Posterior vena cava (tissue), 2 donors: ENCODE results near the gene GPRIN1. TPM values are rescaled to one million over a fixed set of nuclear protein-coding genes. Genes with fewer than 3 reads are reported as not detected.

Experiments used
- DNase-seq: peaks from one replicate; pipeline ENCODE4 v3.0.0-alpha.2; 2020; ENCODE audit warnings: low spot score
- intact Hi-C, 2 donors: fragments of 100-400 bp; cut with DNase I; formaldehyde crosslinking; loops; one replicate each; pipeline versions ENCODE4 v1.14.1 to v1.14.2; 2022 to 2023
- total RNA-seq, 2 donors: library from RNA; stranded (reverse); fragmentation: NEBNext Ultra II Directional; extraction: Animal tissue kit (Norgen Biotek cat#: 25700); gene quantifications; one replicate each; pipeline ENCODE4 v1.2.1, GENCODE V29; 2021
- donor health status: DM: yes; HTN: yes; CAD: no.
- donor health status: DM: yes; HTN: yes; CAD: no.

The GPRIN1 gene
- total RNA-seq, 2 donors from 2014 or later = 0.37 to 1.1 TPM

- intact Hi-C loops = no loop called here
- no peak for DNase-seq
These were observed 34.3 kb upstream of the GPRIN1 start for GRCh38 chr5:176644294-176644693.

- DNase-seq = peak; percentile 73
- intact Hi-C loops = no loop called here
These were observed 33.7 kb upstream of the GPRIN1 start for GRCh38 chr5:176643491-176644219.

- no peak for DNase-seq
- intact Hi-C loops = no loop called here
These were observed 32.9 kb upstream of the GPRIN1 start for GRCh38 chr5:176642675-176643490.

GRCh38 chr5:176640616-176641015 is 30.7 kb upstream of the GPRIN1 start:
- intact Hi-C loops = no loop called here
- DNase-seq = no peak

- intact Hi-C loops = no loop called here
- DNase-seq = no peak
These were observed 30.0 kb upstream of the GPRIN1 start for GRCh38 chr5:176639981-176640380.

- intact Hi-C loops = no loop called here
- no peak for DNase-seq
These were observed 29.3 kb upstream of the GPRIN1 start for GRCh38 chr5:176639208-176639607.

- no peak for DNase-seq
These were observed 28.5 kb upstream of the GPRIN1 start for GRCh38 chr5:176638437-176638836.

GRCh38 chr5:176637556-176637955 is 27.6 kb upstream of the GPRIN1 start:
- DNase-seq = no peak
- intact Hi-C loops = no loop called here

More at GRCh38 chr5:176638437-176638836, 28.5 kb upstream of the GPRIN1 start:
- intact Hi-C loops = no loop called here

GRCh38 chr5:176636426-176636825 is 26.5 kb upstream of the GPRIN1 start:
- intact Hi-C loops = no loop called here
- no peak for DNase-seq

- no peak for DNase-seq
- intact Hi-C loops = no loop called here
These were observed 23.6 kb upstream of the GPRIN1 start for GRCh38 chr5:176633598-176633997.

- intact Hi-C loops = no loop called here
- no peak for DNase-seq
These were observed 22.8 kb upstream of the GPRIN1 start for GRCh38 chr5:176632745-176633144.

- no peak for DNase-seq
- intact Hi-C loops = no loop called here
These were observed 21.6 kb upstream of the GPRIN1 start for GRCh38 chr5:176631383-176632200.

GRCh38 chr5:176630681-176631222 is 20.8 kb upstream of the GPRIN1 start:
- DNase-seq = no peak
- intact Hi-C loops = no loop called here

GRCh38 chr5:176629853-176630680 is 20.1 kb upstream of the GPRIN1 start, which contains the start of the genes EIF4E1B and SNCB:
Gene EIF4E1B, plus strand, starts transcription at chr5:176630675. Its CDS starts 12,113 bp downstream, at chr5:176642788.
Gene SNCB, minus strand, starts transcription at chr5:176630534. Its CDS starts 880 bp downstream, at chr5:176629654.
- intact Hi-C loops = loop anchor here in 1 of 2 donors (5.0 kb wide), 1 partner anchor 78 kb away; no protein-coding TSS in a partner anchor
- DNase-seq = no peak

- no peak for DNase-seq
These were observed 19.4 kb upstream of the GPRIN1 start for GRCh38 chr5:176629317-176629852.

GRCh38 chr5:176628406-176629228 is 18.7 kb upstream of the GPRIN1 start:
- DNase-seq = no peak
- intact Hi-C loops = loop anchor here in 1 of 2 donors (5.0 kb wide), 1 partner anchor 76 kb away; no protein-coding TSS in a partner anchor

More at GRCh38 chr5:176629317-176629852, 19.4 kb upstream of the GPRIN1 start:
- intact Hi-C loops = loop anchor here in 1 of 2 donors (5.0 kb wide), 1 partner anchor 77 kb away; no protein-coding TSS in a partner anchor

- intact Hi-C loops = loop anchor here in 1 of 2 donors (5.0 kb wide), 1 partner anchor 75 kb away; no protein-coding TSS in a partner anchor
- DNase-seq = no peak
These were observed 17.6 kb upstream of the GPRIN1 start for GRCh38 chr5:176627582-176627981.
